ENCODE measurements around the gene POLR1H.
A peak's percentile ranks its signal among the peaks of the same experiment; 100 is the strongest.

POLR1H gene

DNA sequence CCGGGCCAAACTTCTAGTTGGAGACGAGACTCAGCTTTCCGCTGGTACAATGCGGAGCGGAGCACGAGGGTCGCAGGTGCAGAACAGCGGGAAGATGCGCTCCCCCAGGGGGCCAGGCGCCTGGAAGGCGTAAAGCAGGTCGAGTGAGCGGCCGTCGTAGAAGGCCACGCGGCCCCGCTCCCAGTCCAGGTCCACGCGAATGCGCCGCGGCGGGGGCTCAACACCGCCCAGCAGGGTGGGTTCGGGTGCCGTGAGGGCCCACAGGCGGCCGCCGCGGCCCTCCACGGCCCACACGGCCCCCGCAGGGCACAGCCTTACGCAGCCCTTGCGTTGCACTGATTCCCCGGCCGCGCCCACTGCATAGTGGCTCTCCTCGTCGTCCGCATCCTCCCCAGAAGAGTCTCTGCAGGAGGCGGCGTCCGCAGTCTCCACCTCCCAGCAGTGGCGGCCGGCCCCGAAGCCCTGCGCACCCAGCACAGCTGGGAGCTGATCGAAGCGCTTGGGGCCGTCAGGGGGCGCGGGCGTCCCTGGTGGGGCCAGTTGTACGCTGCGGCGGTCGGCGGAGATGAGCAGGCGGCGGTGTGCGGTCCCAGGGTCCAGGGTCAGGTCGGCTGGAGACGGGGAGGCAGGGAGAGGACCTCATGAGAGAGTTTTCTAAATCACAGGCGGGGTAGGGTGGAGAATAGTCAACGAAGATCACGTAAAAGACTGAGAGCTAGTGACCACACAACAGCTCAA is 10.2 kb downstream of the POLR1H start:
- no peak overlapping the region for H3K27ac Mint-ChIP-seq
- H3K4me1 Mint-ChIP-seq (ENCODE audit: low read depth), result peaks cover 39% of the 10 kb centered on the region
- peak overlapping the region; percentile 0 for H3K4me3 Mint-ChIP-seq
- H3K36me3 Mint-ChIP-seq (ENCODE audit: low read depth), result peaks cover 44% of the 10 kb centered on the region
- no peaks in the 10 kb centered on the region for H3K9me3 Mint-ChIP-seq
- peaks cover 59% of the 10 kb centered on the region for H3K27me3 Mint-ChIP-seq (ENCODE audit: low read depth)

DNA sequence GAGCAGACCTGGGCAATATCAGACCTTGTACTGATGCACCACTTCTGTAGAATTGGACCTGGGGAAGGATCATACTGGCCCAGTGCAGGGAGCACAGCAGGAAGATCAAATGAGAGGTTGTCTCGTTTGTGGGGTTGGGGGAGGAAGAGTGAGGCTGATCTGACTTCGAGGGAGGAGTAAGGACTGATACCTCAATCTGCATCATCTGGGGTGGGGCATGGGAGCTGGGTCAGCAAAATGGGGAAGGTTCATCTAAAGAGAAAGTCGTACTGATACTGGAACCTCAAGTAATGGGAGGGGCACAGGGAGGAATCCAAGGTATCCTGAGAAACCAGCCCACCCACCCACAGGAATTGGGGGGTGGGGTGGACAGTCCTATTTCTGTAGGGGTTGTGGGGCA is 10.8 kb downstream of the POLR1H start:
- peaks cover 65% of the 10 kb centered on the region for H3K27me3 Mint-ChIP-seq (ENCODE audit: low read depth)
- H3K4me3 Mint-ChIP-seq, result peak overlapping the region; percentile 0
- H3K9me3 Mint-ChIP-seq, result no peaks in the 10 kb centered on the region
- H3K27ac Mint-ChIP-seq, result no peak overlapping the region
- H3K36me3 Mint-ChIP-seq (ENCODE audit: low read depth), result peaks cover 44% of the 10 kb centered on the region
- H3K4me1 Mint-ChIP-seq (ENCODE audit: low read depth), result peaks cover 42% of the 10 kb centered on the region

GRCh38 chr6:30073489-30074235 is 12.6 kb downstream of the POLR1H start:
- Mint-ChIP-seq H3K27ac (no peak overlapping the region), H3K9me3 (no peaks in the 10 kb centered on the region), H3K4me1 (ENCODE audit: low read depth) (peaks cover 39% of the 10 kb centered on the region), H3K27me3 (ENCODE audit: low read depth) (peaks cover 77% of the 10 kb centered on the region), H3K4me3 (no peak overlapping the region), H3K36me3 (ENCODE audit: low read depth) (peaks cover 31% of the 10 kb centered on the region)

DNA sequence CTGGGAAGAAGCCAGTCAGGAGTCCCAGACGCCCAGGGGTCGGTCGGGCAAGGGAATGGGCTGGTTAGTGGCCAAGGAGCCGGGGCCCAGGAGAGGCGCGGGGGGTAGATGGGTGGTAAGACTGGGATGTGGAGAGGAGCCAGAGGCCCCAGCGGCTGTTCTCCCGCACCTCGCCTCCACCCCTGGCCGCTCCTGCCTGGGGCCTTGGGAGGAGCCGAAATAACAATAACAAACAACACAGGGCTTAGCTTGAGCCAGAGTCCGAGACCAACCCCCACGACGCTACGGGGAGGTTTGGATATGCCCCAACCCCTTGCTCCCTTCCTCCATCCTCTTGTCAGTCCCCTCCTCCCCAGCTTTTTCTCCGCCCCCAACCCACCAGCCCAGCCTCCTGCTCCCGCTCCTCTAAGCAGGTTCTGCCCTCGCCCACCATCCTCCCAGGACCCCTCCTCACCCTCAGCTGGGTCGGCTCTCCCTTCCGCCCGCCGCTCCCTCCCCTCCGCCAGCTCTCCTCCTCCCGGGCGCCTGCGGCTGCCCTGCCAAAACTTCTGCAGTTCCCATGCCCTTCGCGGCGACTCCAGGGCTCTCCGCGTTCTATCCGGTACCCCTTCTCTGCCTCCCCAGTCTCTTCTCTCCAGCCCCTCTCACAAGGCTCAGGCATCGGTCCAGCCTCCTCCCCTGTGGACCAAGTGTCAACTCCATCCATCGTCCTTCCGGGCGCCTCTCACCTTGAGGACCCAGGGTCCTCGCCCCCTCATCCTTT is 13.4 kb downstream of the POLR1H start:
- H3K4me3 Mint-ChIP-seq, result peak overlapping the region; percentile 37
- peaks cover 38% of the 10 kb centered on the region for H3K4me1 Mint-ChIP-seq (ENCODE audit: low read depth)
- H3K27ac Mint-ChIP-seq, result no peak overlapping the region
- H3K9me3 Mint-ChIP-seq, result no peaks in the 10 kb centered on the region
- peaks cover 86% of the 10 kb centered on the region for H3K27me3 Mint-ChIP-seq (ENCODE audit: low read depth)
- peaks cover 29% of the 10 kb centered on the region for H3K36me3 Mint-ChIP-seq (ENCODE audit: low read depth)

DNA sequence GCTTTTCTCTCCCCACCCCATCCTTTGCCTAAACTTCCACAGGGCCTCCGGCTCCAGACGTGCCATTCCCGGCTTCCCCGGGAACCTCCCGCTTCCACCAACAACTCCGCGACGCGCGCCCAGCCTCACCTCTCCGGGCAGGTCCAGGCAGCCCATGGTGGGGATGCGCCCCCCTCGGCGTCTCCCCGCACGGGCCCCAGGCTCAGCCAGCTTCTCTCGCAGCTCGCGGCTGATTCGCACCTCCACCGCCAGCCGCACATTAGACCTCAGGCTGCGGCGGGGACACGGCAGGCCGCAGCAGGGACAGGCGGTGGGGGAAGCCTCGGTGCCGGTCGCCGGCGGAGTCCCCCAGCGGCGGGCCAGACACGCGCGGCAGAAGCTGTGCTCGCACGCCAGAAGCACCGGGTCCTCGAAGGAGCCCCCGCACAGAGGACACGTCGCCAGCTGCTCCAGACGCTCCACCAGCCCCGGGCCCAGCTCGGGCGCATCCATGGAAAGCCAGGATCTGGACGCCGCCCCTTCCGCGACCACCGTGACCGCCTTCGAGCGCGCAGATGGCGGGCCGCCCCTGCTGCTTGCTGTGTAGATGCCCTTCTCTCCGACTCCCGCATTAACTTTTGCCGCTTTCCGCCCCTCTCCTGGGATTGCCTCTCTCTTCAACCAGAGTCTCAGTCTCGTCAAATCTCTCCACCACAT is 14.2 kb downstream of the POLR1H start, which contains the start of gene RNF39:
Gene RNF39, minus strand, starts transcription at position 676 of the 696 bp plus-strand sequence. Its CDS starts 184 bp downstream, at position 492.
- H3K4me1 Mint-ChIP-seq (ENCODE audit: low read depth), result peaks cover 33% of the 10 kb centered on the region
- H3K36me3 Mint-ChIP-seq (ENCODE audit: low read depth), result peaks cover 22% of the 10 kb centered on the region
- no peaks in the 10 kb centered on the region for H3K9me3 Mint-ChIP-seq
- H3K4me3 Mint-ChIP-seq, result peak within 1 kb of the TSS; percentile 58
- H3K27me3 Mint-ChIP-seq (ENCODE audit: low read depth), result peaks cover 88% of the 10 kb centered on the region
- H3K27ac Mint-ChIP-seq, result no peak within 1 kb of the TSS

DNA sequence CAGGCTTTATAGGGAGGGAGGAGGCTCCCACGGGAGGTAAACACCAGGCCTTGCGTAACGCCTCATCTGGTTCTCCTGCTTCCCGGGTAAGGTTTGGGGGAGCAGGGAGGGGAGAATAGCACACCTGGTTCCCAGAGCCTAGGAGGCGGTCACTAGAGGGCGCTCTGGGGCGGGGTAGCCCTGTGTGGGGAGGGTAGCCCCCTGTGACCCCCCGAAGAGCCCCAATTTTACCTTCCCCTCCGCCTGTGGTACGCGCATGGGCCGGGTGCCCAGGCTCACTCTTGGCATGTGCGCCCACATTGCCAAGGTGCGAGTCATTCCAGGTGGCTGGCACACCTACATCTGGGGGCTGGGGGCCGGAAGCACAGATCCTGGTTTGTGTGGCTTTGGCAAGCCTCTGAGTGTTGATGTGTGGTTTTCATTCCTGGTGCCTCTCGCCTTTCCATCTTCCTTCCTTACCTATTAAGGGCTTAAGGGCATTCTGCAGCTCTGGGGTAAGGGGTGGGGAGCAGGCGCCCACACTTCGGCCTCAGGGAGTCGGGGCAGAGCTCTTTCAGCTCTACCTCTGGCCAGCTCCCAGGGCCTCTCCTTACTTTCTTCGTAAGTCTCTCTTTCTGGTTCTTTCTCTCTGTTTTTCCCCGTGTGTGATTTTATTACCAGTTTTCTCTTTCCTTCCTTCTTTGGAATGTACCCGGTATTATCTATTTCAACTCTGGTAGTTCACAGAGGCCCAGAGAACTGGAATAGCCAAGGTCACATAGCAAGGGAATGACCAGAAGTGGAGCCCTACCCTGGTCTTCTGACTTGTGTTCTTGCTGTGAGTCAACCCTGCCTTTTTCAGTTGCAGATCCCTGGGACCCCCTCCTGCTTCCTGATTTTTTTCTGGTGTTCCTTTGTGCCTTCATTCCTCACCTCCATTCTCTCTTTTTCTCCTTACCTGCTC is 15.0 kb downstream of the POLR1H start:
- Mint-ChIP-seq H3K27ac (no peak overlapping the region), H3K4me1 (ENCODE audit: low read depth) (peaks cover 28% of the 10 kb centered on the region), H3K36me3 (ENCODE audit: low read depth) (peaks cover 15% of the 10 kb centered on the region), H3K4me3 (peak overlapping the region; percentile 58), H3K27me3 (ENCODE audit: low read depth) (peaks cover 83% of the 10 kb centered on the region), H3K9me3 (no peaks in the 10 kb centered on the region)

GRCh38 chr6:30077218-30077617 is 16.2 kb downstream of the POLR1H start:
- Mint-ChIP-seq H3K4me3 (peak overlapping the region; percentile 4), H3K9me3 (no peaks in the 10 kb centered on the region), H3K27me3 (ENCODE audit: low read depth) (peaks cover 73% of the 10 kb centered on the region), H3K36me3 (ENCODE audit: low read depth) (peaks cover 9% of the 10 kb centered on the region), H3K27ac (no peak overlapping the region), H3K4me1 (ENCODE audit: low read depth) (peaks cover 23% of the 10 kb centered on the region)

DNA sequence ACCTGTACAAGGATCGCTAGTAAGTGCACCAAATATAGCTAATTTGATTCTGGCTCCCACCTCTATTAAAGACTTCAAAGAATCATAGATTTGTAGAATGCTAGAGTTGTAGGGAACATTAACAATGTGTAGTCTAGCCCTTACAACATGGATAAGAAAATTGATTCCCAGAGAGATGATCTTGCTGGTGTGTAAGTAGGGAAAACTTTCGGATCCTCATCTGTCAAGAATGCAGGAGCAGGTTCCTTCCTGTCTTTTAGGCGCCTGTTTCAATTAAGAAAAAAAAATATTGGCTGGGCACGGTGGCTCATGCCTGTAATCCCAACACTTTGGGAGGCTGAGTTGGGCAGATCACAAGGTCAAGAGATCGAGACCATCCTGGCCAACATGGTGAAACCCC is 26.8 kb downstream of the POLR1H start:
- H3K4me1 Mint-ChIP-seq (ENCODE audit: low read depth), result no peaks in the 10 kb centered on the region
- H3K9me3 Mint-ChIP-seq, result no peaks in the 10 kb centered on the region
- H3K27ac Mint-ChIP-seq, result no peak overlapping the region
- H3K36me3 Mint-ChIP-seq (ENCODE audit: low read depth), result no peaks in the 10 kb centered on the region
- H3K27me3 Mint-ChIP-seq (ENCODE audit: low read depth), result peaks cover 75% of the 10 kb centered on the region
- no peak overlapping the region for H3K4me3 Mint-ChIP-seq

GRCh38 chr6:30091577-30092381 is 30.7 kb downstream of the POLR1H start:
- H3K27me3 Mint-ChIP-seq (ENCODE audit: low read depth), result peaks cover 84% of the 10 kb centered on the region
- no peaks in the 10 kb centered on the region for H3K9me3 Mint-ChIP-seq
- H3K4me1 Mint-ChIP-seq (ENCODE audit: low read depth), result peaks cover 3% of the 10 kb centered on the region
- no peak overlapping the region for H3K27ac Mint-ChIP-seq
- no peak overlapping the region for H3K4me3 Mint-ChIP-seq
- H3K36me3 Mint-ChIP-seq (ENCODE audit: low read depth), result peaks cover 3% of the 10 kb centered on the region

DNA sequence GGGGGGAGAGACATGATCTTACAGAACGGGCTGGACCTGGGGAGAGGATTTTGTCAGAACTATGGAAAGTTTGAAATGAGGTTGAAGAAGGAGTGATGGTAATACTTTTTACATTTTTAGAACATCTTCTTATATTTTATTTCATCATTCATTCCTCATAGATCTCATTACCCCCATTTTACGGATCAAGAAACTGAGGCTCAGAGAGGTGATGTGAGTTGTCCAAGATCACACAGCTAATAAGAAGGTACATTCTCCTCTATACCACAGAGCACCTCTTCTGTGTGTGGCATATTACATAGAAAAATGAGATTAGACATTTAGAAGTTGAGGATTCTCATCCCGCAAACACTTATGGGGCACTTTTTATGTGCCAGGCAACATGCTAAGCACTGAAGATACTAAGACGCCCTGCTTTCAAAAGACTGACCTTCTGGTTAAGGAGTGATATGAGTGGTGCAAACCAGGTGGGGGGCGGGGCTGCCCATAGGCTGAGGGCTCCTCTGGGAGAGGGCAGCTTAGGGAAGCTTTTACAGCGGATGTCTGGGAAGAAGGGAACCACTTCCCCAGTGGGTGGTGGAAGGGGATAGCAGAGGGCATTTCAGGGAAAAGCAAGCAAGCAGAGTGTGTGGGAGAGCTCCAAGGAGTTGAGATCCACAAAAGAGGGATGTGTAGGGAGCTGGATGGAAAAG is 31.9 kb downstream of the POLR1H start:
- Mint-ChIP-seq H3K27me3 (ENCODE audit: low read depth) (peaks cover 84% of the 10 kb centered on the region), H3K9me3 (no peaks in the 10 kb centered on the region), H3K27ac (no peak overlapping the region), H3K36me3 (ENCODE audit: low read depth) (peaks cover 3% of the 10 kb centered on the region), H3K4me3 (no peak overlapping the region), H3K4me1 (ENCODE audit: low read depth) (peaks cover 9% of the 10 kb centered on the region)

DNA sequence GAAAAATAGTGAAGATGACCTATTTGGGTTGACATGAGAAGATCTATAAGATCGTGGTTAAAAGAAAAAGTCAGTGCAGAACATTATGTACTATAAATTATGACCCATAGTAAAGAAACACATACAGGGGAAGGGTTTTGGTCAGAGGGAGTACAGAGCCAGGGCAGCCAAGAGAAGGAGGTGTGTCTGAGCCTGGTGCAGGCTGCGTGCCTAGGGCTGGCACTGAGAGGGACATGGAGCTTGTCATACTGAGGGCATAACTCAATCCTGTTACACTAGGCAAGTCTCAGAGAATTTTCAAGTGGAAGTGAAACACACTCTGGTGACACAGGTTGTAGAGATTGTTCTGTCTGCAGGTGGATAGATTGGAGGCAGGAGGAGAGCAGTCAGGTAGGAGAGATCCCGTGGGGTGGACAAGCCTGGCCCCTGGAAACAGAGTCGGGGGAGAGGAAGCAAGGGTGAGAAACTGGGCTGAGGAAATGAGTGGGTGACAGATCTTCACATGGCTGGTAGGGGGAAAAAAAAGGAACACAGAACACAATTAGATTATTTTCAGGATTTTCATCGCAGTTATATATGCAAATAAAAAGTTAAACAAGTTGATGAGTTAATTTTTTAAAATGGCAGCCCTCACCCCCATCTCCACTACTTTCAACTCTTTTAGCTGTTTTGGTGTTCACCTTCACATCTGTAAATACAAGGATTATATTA is 33.0 kb downstream of the POLR1H start:
- no peaks in the 10 kb centered on the region for H3K9me3 Mint-ChIP-seq
- peaks cover 3% of the 10 kb centered on the region for H3K36me3 Mint-ChIP-seq (ENCODE audit: low read depth)
- no peak overlapping the region for H3K27ac Mint-ChIP-seq
- peaks cover 86% of the 10 kb centered on the region for H3K27me3 Mint-ChIP-seq (ENCODE audit: low read depth)
- H3K4me1 Mint-ChIP-seq (ENCODE audit: low read depth), result peaks cover 13% of the 10 kb centered on the region
- no peak overlapping the region for H3K4me3 Mint-ChIP-seq

DNA sequence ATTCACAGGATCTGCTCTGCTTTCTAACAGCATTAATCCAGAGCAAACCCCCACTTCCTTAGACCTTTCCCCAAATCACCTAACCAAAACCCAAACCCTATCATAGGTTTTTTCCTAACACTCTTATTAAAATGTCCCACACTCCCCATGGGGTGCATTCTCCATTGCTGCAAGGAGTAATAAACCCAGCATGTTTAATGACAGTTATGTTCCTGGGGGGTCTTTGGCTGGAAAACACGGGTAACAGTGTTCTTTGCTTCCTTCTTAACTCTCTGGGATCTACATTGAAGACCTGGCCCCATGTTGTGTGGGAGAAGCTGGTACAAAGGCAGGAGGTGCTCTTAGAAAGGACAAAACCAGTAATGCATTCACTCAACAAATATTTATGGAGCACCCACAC is 35.8 kb downstream of the POLR1H start:
- H3K4me3 Mint-ChIP-seq, result no peak overlapping the region
- H3K36me3 Mint-ChIP-seq (ENCODE audit: low read depth), result peaks cover 3% of the 10 kb centered on the region
- H3K9me3 Mint-ChIP-seq, result no peaks in the 10 kb centered on the region
- peaks cover 28% of the 10 kb centered on the region for H3K4me1 Mint-ChIP-seq (ENCODE audit: low read depth)
- peaks cover 86% of the 10 kb centered on the region for H3K27me3 Mint-ChIP-seq (ENCODE audit: low read depth)
- H3K27ac Mint-ChIP-seq, result no peak overlapping the region

All from T-helper 1 cell treated with Interleukin-12 subunit alpha and Interleukin-12 subunit beta and Interleukin-4 antibody, amounts not matched to agents 30 μg/mL and 1 μg/mL, for 36 hours (primary cell).